ENCODE measurements around the gene TRIM65. TPM values are rescaled to one million over a fixed set of nuclear protein-coding genes. Genes with fewer than 3 reads are reported as not detected.

TRIM65 gene
- total RNA-seq, 1 experiment from 2014 or later: 48.6 TPM

DNA sequence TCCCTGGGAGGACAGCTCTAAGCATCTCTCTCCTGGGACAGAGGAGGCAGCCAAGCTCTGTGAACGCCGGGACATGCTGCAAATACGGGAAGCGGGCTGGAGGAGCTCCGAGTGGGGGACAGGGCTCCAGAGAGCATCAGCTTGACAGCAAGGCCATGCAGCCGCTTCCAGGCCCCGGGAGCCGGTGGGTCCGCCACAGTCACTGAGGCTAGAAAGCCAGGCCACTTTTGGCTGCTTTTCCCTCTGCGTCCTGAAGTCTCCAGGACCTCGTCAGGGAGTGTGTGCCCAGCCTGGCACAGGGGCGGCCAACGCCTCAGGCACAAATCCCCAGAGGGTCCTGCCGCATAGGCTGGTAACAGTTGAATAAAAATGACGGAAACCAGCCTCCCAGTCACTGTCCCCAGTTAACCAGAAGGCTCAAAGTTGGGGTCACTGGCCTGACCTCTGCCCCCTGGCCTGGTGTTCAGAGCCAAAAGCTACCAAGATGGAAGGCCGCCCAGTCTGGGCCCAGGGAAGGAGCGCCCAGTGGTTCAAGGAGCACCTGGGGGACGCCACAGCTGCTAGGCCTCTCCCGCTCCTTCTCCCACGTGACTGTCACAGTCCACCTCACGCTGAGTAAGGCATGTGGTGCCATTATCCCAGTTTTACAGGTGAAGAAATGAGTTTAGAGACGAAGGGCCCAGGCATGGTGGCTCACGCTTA lies 3.2 kb upstream of the TRIM65 start:
- in situ Hi-C loops (cut with HindIII; ENCODE audit: low pct_unique_long_range_greater_than_20kb, low sequenced_read_pairs): no loop called here
- Histone ChIP-seq H3K4me1 (ENCODE audit: control insufficient read depth, insufficient read depth, low read length) (peaks cover 24% of the 10 kb centered on the region), H3K36me3 (ENCODE audit: control insufficient read depth, insufficient read depth, low read length) (peaks cover 12% of the 10 kb centered on the region), H3K9me3 (ENCODE audit: control insufficient read depth, insufficient read depth, low read depth, low read length) (no peaks in the 10 kb centered on the region), H3K27ac (ENCODE audit: low read length) (no peak overlapping the region), H3K4me3 (ENCODE audit: low read depth in 2 of 2, low read length in 2 of 2) (no peak overlapping the region), H3K27me3 (ENCODE audit: control insufficient read depth, insufficient read depth, low read length) (no peaks in the 10 kb centered on the region)
- intact Hi-C loops (cut with micrococcal nuclease; ENCODE audit: unreplicated experiment): no loop called here
- BruUV-seq (replicated peaks): no TSS peak
- no peak for ATAC-seq
- TF ChIP-seq, protein P1, sequence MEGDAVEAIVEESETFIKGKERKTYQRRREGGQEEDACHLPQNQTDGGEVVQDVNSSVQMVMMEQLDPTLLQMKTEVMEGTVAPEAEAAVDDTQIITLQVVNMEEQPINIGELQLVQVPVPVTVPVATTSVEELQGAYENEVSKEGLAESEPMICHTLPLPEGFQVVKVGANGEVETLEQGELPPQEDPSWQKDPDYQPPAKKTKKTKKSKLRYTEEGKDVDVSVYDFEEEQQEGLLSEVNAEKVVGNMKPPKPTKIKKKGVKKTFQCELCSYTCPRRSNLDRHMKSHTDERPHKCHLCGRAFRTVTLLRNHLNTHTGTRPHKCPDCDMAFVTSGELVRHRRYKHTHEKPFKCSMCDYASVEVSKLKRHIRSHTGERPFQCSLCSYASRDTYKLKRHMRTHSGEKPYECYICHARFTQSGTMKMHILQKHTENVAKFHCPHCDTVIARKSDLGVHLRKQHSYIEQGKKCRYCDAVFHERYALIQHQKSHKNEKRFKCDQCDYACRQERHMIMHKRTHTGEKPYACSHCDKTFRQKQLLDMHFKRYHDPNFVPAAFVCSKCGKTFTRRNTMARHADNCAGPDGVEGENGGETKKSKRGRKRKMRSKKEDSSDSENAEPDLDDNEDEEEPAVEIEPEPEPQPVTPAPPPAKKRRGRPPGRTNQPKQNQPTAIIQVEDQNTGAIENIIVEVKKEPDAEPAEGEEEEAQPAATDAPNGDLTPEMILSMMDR (IDR thresholded peaks at IDR 0.05): no peak
- TF ChIP-seq, protein P2, sequence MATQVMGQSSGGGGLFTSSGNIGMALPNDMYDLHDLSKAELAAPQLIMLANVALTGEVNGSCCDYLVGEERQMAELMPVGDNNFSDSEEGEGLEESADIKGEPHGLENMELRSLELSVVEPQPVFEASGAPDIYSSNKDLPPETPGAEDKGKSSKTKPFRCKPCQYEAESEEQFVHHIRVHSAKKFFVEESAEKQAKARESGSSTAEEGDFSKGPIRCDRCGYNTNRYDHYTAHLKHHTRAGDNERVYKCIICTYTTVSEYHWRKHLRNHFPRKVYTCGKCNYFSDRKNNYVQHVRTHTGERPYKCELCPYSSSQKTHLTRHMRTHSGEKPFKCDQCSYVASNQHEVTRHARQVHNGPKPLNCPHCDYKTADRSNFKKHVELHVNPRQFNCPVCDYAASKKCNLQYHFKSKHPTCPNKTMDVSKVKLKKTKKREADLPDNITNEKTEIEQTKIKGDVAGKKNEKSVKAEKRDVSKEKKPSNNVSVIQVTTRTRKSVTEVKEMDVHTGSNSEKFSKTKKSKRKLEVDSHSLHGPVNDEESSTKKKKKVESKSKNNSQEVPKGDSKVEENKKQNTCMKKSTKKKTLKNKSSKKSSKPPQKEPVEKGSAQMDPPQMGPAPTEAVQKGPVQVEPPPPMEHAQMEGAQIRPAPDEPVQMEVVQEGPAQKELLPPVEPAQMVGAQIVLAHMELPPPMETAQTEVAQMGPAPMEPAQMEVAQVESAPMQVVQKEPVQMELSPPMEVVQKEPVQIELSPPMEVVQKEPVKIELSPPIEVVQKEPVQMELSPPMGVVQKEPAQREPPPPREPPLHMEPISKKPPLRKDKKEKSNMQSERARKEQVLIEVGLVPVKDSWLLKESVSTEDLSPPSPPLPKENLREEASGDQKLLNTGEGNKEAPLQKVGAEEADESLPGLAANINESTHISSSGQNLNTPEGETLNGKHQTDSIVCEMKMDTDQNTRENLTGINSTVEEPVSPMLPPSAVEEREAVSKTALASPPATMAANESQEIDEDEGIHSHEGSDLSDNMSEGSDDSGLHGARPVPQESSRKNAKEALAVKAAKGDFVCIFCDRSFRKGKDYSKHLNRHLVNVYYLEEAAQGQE (IDR thresholded peaks at IDR 0.05; ENCODE audit: insufficient read depth in 1 of 2, low read depth in 2 of 2, low read length in 1 of 2): no peak
- TF ChIP-seq TCF7L2 (IDR thresholded peaks at IDR 0.05; ENCODE audit: low read depth, low read length): no peak
- no peak for TF ChIP-seq POLR2AphosphoS5 (IDR thresholded peaks at IDR 0.05; ENCODE audit: low read depth, low read length)
- TF ChIP-seq SIN3A (IDR thresholded peaks at IDR 0.05; ENCODE audit: borderline replicate concordance, insufficient read depth, low read depth, low read length): no peak
- ChIA-PET POLR2A (no interaction called here), CTCF (no interaction called here)
- no peak for DNase-seq (ENCODE audit: low read depth, low spot score)

DNA sequence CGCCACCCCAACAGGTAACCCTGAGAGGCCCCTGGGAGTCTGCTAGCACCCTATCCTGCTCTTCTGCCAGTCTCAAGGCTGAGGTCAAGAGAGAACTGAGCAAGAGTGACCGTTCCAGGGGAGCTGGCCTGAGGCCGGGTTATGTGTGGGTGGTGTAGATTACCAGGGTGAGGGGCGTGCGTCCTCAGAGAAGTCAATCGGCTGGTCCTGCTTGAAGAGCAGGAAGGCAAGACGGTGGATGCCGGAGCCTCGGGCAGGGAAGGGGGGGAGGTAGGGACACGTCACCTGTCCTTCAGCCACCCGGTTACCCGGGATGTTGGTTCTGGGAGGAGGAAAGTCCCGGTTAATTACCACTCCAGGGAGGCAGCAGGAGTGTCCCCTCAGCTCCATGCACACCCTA lies 2.6 kb upstream of the TRIM65 start:
- Histone ChIP-seq H3K4me3 (ENCODE audit: low read depth in 2 of 2, low read length in 2 of 2) (no peak overlapping the region), H3K36me3 (ENCODE audit: control insufficient read depth, insufficient read depth, low read length) (peaks cover 12% of the 10 kb centered on the region), H3K27me3 (ENCODE audit: control insufficient read depth, insufficient read depth, low read length) (no peaks in the 10 kb centered on the region), H3K4me1 (ENCODE audit: control insufficient read depth, insufficient read depth, low read length) (peaks cover 26% of the 10 kb centered on the region), H3K27ac (ENCODE audit: low read length) (no peak overlapping the region), H3K9me3 (ENCODE audit: control insufficient read depth, insufficient read depth, low read depth, low read length) (no peaks in the 10 kb centered on the region)
- in situ Hi-C loops (cut with HindIII; ENCODE audit: low pct_unique_long_range_greater_than_20kb, low sequenced_read_pairs): no loop called here
- ATAC-seq (no peak), DNase-seq (ENCODE audit: low read depth, low spot score) (no peak)
- CTCF ChIA-PET: no interaction called here
- intact Hi-C loops (cut with micrococcal nuclease; ENCODE audit: unreplicated experiment): no loop called here
- no peak for TF ChIP-seq TCF7L2 (IDR thresholded peaks at IDR 0.05; ENCODE audit: low read depth, low read length)
- TF ChIP-seq, protein P1 (IDR thresholded peaks at IDR 0.05): no peak
- no peak for TF ChIP-seq POLR2AphosphoS5 (IDR thresholded peaks at IDR 0.05; ENCODE audit: low read depth, low read length)
- no peak for TF ChIP-seq SIN3A (IDR thresholded peaks at IDR 0.05; ENCODE audit: borderline replicate concordance, insufficient read depth, low read depth, low read length)
- TF ChIP-seq, protein P2 (IDR thresholded peaks at IDR 0.05; ENCODE audit: insufficient read depth in 1 of 2, low read depth in 2 of 2, low read length in 1 of 2): no peak
- BruUV-seq (replicated peaks): no TSS peak
- POLR2A ChIA-PET: no interaction called here

All from Panc1 (cell line).